NCI-H82 treated with DMSO at 0.1 percent for 48 hours (cell line): Measurements from ENCODE around the gene STRADA.

Experiments
- DNase-seq: peaks from one replicate; lab custom pipeline; 2025; ENCODE audit not compliant: unreplicated experiment; lab: John Stamatoyannopoulos, UW

STRADA gene, protein sequence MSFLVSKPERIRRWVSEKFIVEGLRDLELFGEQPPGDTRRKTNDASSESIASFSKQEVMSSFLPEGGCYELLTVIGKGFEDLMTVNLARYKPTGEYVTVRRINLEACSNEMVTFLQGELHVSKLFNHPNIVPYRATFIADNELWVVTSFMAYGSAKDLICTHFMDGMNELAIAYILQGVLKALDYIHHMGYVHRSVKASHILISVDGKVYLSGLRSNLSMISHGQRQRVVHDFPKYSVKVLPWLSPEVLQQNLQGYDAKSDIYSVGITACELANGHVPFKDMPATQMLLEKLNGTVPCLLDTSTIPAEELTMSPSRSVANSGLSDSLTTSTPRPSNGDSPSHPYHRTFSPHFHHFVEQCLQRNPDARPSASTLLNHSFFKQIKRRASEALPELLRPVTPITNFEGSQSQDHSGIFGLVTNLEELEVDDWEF

DNA sequence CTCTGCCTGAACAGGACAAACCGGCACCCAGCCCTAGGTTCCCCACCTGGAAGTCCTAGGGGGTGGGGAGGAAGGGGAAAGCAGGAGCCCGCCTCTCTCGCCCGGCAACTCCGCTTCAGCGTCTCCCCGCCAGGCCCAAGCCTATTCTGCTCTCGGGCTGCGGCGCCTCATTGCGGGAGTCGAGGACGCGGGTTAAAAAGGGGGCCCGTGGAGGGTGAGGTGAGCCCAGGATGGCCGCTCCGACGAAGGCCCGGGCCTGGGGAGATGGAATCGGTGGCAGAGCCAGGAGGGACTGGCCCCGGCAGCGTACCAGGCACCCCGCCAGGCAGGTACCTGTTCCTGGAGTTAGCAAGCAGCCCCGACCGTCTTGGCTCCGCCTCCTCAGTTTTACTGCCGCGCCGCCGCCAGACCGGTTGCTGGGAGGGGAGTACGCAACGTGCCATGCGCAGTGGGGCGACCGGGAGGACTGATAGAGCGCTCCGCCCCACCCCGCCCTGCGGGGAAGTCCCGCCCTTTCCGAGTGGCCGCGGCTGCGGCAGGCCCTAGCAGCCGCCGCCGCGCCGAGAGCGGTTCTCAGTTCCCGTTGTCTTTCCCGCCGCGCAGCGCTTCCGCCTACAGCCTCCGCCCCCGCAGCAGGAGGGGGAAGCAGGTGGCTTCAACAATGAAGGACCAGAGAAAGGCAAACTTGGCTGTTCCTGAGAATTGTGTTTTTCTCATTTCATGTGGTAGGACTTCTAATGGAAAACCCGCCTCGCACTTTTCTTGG is at the start of gene STRADA:
Gene STRADA, minus strand, starts transcription at position 392 of the 766 bp plus-strand sequence. CDS start 13,430 bp downstream, outside the sequence.
- peak; percentile 97 for DNase-seq

DNA sequence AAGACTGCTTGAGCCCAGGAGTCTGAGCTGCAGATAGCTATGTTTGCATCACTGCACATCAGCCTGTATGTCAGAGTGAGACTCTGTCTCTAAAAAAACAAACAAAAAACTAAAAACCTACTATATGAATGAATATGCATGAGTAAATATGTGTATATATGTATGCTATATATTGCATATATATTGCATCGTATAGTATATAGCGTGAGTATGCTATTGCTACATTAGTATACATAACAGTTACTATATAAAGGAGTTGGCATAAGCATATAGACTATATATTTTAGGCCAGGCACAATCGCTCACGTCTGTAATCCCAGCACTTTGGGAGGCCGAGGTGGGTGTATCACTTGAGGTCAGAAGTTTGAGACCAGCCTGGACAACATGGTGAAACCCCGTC is 48.5 kb upstream of the STRADA start:
- no peak for DNase-seq

DNA sequence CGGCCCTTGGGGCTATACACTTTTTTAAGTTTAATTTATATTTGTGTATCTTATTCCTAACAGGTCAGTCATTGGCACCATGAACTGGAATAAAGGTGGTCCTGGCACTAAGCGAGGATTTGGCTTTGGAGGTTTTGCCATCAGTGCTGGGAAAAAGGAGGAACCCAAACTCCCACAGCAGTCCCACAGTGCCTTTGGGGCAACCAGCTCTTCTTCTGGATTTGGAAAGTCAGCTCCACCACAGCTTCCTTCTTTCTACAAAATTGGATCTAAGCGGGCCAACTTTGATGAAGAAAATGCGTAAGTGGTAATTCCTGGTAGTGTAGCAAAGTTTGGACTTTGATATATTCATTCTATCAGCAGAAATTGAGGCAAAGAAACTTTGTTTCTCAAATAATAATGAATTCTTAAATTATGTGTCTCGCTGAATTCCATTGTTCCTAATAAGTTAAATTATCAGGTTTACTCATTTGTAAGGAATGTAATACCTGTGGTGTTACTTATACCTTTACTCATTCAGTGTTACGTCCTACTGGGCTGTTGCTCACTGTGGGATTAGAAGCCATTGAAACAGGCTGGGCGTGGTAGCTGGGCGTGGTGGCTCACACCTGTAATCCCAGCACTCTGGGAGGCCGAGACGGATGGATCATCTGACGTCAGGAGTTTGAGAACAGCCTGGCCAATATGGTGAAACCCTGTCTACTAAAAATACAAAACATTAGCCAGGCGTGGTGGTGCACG is 45.5 kb upstream of the STRADA start:
- DNase-seq, result no peak

DNA sequence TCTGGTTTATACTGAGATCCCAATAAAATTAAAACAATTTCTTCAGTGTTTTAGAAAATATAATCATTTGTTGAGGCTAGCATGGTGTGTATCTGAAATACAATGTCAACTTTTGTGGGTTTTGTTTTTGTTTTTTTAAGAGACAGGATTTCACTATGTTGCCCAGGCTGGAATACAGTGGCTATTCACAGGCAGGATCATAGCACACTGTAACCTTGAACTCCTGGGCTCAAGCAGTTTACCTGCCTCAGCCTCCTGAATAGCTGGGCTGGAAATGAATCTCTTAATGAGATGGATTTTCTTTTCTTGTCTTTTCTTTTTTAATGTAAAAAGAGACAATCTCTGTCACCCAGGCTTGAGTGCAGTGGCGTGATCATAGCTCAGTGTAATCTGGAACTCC is 44.5 kb upstream of the STRADA start:
- no peak for DNase-seq

DNA sequence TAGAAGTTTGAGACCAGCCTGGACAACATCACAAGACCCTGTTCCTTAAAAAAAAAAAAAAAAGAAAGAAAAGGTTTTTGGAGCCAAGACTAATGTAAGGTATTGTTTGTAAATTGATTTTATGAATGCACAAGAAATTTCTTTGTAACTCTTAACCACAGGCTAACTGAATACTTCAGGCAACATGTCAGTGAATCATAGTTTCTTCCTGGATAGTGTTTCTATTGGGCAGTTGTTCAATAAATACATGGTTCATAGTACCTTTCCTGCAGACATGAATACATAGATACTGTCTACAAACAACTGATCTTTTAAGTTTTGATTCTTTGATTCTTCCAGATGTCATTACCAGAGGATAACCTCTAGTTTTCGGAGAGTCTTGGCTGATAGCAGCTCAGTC is 44.0 kb upstream of the STRADA start:
- DNase-seq, result no peak

DNA sequence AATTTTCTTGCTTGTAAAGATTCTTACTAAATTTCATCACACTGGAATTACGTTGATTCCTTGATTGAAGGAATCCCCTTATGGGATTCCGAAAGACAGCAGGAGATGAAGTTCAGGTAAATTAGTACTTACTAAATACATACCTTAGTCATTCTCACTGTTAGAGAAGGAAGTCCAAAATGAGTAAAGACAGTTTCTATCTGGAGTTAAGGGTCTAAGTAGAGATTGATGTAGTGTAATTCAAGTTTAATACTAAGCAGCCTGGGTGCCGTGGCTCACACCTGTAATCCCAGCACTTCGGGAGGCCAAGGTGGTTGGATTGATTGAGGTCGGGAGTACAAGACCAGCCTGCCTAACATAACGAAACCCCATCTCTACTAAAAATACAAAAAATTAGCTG is 41.9 kb upstream of the STRADA start:
- DNase-seq, result no peak

DNA sequence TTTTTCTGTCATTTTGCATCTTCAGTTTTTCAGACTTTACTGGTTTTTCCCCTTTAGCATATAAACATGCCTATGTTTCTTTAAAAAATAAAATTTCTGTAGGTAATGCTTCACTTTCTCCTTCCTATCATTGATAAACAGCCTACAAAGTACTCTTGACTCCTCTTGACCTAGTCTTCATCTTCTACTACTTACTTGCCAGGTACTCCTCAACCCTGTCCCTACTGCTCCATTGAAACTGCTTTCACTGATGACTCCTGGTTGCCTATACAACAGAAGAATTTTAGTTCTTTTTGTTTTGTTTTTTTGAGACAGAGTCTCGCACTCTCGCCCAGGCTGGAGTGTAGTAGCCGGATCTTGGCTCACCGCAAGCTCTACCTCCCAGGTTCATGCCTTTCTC is 39.3 kb upstream of the STRADA start:
- DNase-seq, result no peak

DNA sequence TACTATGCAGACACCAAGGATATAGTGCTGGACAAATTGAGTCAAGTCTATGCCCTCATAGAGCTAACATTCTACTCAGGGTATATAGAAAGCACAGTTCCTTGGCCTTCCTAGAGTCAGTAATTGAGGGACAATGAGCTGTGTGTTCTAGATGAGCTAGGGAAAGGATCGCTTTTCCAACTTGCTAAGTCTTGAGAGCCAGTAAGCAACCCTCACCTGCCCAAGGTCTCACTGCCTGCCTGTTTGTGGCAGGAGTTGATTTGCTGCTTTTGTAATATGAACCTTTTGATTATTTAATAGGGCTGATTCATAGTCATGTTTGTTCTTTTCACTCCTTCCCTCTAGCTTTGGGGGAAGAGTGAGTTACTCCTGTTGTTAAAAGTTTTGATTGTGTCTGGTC is 38.9 kb upstream of the STRADA start:
- DNase-seq, result no peak

DNA sequence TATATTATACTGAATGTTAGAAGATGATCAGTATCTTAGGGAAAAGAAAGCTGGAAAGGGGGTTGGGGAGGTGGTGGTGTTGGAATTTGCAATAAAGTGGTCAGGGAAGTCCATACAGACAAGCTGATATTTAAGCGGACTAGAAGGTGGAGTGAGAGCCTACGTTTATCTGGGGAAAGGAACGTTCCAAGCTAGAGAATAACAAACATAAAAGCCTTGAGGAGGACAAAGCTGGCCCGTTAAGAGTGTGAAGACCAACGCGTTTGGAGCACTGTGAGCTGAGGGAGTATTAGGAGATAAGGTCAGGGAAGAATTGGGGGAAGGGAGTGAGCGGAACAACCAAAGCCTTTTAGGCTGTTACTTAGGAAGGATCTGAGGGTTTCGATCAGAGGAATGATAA is 33.8 kb upstream of the STRADA start:
- no peak for DNase-seq

DNA sequence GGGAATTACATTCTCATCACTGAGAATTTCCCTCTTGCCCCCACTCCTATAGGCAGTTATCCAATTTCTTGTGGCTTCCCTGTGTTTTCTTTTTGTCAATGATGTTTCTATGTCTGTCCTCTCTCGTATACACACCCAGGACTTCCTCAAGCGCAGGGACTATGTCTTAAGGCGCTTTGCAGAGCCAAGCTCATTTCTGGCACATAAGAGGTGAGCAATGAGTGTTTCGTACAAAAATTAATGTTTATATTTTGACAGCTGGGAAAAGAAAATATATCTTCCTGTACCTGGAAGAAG is 33.3 kb upstream of the STRADA start:
- no peak for DNase-seq

DNA sequence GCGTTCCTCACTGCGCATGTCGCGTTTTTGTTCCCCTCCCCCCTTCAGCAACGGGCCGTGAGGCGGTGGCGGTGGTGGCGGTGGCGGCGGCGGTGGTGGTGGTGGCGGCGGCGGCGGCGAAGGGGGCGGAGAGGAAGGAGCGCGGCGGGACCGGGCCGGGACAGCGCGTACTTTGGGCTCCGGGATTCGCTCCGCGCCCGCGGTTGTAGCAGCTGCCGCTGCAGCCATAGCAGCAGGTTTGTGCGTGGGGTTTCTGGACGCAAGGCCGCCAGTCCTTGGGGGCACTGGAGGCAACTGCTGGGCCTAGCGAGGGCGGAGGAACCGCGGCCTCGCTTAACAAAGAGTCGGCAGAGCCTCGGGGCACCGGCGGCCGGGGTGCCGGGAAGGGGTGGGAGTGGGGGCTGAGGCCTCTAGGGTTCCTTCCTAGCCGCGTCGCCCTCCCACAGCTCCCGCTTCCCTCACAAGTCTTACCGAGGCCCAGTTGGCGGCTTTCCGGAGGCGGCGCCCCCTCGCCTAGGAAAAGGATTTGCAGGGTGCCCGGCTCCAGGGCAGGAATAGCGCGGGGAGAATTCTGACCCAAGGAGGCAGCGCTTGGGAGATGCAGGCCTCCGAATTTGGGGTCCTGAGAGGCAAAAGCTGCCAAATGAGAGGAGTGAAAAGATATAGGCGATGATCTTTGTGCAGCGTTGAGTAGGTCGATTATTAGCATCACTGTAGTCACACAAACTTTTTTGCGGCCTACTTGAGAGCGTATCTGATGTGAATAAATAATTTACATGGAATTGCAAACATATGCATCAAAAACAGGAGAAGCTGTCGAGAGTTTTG is 32.8 kb upstream of the STRADA start, which contains the start of gene DDX42:
Gene DDX42, plus strand, starts transcription at position 30 of the 828 bp plus-strand sequence. CDS start 12,880 bp downstream, outside the sequence.
- DNase-seq, result peak; percentile 41

DNA sequence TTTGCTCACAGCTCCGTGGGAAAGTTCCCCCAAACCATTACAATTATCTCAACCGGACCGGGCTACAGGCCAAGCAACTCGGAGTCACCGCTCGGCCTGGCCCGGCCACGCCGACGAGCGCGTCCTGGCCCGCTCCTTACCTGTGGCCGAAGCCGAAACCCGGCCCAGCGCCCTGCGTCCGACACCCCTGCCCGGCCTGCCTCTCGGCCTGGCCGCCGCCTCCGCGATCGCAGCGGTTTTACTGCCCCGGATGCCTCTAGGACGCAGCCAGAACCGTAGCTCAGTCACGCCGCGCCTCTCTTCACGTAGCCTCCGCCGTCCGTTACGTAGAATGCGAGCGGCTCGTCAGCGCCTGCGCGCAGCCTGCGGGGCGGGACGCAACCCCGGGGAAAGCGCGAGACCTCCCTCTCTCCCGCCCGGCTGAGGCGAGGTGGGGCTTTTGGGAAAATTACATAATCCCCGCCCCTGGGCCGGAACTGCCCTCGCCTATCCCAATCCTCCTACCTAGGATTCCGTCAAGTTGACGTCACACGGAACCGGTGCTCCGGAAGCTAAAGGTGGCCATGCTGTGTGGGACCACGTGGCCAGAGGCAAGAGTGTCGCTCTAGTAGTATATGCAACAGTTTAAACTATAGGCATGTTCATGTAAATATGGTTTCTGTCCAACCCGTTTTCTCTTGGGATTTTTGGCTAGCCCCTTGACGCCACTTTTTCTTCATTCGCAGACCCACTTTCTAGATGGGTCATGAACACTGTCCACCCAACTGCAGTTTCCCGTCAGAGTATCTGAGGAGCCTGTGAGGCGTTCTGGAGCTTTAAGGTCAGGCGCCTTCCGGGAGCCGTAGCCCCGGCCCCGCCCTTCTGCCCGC is 31.9 kb upstream of the STRADA start, which contains the start of gene CCDC47:
Gene CCDC47, minus strand, starts transcription at position 326 of the 869 bp plus-strand sequence. CDS start 7,422 bp downstream, outside the sequence.
- DNase-seq, result peak; percentile 94

DNA sequence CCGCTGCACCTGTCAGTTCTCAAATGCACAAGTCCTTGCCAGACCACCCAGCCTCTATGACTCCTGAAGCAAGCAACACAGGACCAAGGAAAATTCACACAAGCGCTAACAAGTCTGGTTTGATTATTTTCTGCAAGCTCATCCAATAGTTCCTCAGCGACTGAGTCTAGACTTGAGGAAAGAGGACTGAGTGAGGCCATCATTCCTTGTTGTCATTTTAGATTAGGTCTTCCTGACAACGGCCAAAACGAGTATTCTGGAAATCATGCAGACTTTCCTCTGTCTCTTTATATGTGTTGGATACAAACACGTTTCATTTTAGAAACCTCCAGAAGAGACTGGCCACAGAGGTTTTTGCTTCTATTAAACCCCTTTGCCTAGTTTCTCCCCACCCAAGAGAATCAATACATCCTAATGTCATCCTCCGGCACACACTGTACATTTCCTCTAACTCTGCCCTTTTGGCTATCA is 31.2 kb upstream of the STRADA start:
- no peak for DNase-seq

DNA sequence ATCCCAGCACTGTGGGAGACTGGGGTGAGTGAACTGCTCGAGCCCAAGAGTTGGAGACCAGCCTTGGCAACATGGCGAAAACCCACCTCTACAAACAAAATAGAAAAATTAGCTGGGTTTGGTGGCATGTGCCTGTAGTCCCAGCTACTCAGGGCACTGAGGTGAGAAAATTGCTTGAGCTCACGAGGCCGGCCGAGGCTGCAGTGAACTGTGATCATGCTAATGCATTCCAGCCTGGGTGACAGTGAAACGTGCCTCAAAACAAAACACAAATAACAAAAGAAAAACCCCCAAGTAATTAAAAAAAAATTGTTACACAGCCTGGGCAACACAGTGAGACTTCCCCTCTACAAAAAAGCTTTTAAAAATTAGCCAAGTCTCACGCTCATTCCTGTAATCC is 26.8 kb upstream of the STRADA start:
- no peak for DNase-seq

DNA sequence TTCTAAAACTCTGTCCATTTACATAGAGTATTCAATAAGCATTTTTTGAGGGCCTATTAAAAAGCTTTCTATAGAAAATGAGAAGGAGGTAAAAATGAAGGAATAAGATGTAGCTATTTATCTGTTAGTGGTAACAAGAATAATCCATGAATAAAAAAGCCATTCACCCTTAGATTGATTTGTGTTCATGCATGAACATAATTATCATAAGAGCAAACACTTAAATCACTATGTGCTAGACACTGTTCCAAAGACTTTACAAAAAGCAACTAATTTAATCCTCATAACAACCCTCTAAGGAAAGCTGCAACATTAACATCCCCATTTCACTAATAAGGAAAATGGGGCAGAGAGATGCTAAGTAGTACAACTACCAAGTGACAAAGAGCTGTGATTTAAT is 25.2 kb upstream of the STRADA start:
- DNase-seq, result no peak

DNA sequence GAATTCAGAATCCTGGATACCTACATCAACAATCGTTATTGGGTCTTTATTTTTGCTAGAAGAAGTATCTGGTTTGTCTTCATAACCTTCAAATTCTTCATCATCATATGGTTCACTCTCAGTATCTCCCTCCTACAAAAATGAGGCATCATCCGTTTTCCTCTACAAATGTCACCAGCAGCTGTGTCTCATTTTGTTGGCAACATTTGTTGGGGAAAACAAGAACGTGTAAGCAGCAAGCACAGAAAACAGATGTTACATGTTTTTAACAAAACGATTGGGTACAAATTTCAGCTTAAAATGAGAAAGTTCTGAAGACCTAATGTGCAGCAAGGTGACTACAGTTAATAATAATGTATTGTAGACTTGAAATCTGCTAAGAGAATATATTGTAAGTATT is 23.1 kb upstream of the STRADA start:
- no peak for DNase-seq

DNA sequence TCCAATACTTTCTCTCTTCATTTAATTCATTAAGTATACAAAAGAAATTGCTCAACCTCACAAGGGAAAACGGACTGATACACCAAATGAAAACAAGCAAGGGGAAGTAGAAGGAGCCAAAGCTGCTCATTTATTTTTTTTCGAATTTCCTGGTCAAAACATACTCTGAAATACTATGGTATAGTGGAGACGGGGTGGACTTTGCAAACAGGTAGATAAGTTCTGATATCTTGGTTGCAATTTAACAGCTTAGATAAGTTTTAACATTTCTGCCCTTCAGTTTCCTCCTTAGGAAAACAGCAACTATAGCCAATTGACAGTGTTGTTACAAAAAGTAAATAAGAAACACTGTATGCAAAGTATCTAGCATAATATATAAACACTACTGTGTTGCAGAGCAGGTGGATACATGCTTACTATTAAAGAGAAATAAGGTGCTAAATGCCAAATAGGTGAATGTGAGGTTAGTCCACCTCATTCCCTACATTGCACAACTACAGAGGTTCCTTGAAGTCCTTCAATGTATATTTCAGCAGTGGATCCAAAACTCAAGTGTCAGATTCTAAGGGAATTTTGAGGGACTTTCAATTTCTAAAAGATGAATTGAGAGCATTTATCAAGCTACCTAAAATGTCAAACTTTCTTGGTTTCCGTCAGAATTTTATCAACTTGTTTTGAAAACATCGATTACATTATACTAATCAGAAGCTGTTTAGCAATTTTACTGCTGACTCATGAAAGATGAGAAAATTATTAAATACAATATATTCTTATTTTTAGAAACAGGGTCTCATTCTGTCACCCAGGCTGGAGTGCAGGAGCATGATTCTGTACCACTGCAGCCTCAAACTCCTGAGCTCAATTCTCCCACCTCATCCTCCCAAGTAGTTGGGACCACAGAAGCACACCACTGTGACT is 20.8 kb upstream of the STRADA start:
- DNase-seq, result no peak

DNA sequence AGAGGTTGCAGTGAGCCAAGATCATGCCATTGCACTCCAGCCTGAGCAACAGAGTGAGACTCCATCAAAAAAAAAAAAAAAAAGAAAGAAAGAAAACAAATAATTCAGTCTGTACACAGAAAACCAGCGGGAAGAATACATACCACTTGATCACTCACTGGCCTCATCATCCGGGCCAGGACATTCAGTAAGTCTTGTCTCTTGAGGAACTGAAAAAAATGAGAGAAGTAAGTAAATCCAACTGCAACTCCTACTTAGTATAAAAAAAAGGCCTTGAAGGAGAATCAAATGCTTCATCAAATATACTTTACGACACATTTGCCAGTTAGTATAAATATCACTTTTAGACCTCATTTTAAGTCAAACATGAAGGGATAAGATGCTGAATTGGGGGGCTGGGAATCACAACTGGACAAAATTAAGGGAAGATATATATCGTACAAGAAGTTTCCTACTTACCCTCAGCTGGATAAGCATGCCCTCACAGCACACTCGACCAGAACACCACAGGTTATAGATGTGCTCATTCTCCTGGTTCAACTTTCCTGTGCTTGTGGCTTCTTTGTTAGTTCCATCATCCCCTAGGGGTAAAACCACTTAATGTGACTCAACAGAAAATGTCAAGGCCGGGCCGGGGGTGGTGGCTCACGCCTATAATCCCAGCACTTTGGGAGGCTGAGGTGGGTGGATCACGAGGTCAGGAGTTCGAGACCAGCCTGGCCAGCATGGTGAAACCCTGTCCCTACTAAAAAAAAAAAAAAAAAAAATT is 19.4 kb upstream of the STRADA start:
- no peak for DNase-seq
